Myocyte (in vitro differentiated cells): ENCODE measurements around the gene PCMTD2. TPM values are rescaled to one million over a fixed set of nuclear protein-coding genes. Genes with fewer than 3 reads are reported as not detected.

Experiments used
- DNase-seq: peaks from one replicate; pipeline ENCODE4 v3.0.0-alpha.2; 2012; ENCODE audit warnings: low read depth
- total RNA-seq: library from RNA; depleted of rRNA; stranded (reverse); fragments of >200 nt; gene quantifications from 2 replicates; pipeline ENCODE4 v1.2.3, GENCODE V29; 2014

Gene PCMTD2
- total RNA-seq, 1 donor from 2014 or later, result 62.3 TPM

- no peak for DNase-seq
Measured at GRCh38 chr20:64238115-64238825, 17.3 kb upstream of the PCMTD2 start.

GRCh38 chr20:64238851-64239387, 16.6 kb upstream of the PCMTD2 start:
- DNase-seq, result no peak

GRCh38 chr20:64239449-64240242, 15.9 kb upstream of the PCMTD2 start:
- DNase-seq, result no peak

GRCh38 chr20:64240243-64241015, 15.1 kb upstream of the PCMTD2 start:
- no peak for DNase-seq

GRCh38 chr20:64241061-64241460, 14.5 kb upstream of the PCMTD2 start:
- DNase-seq, result no peak

GRCh38 chr20:64242003-64242796, 13.3 kb upstream of the PCMTD2 start:
- peak; percentile 28 for DNase-seq

- no peak for DNase-seq
Measured at GRCh38 chr20:64242797-64243475, 12.6 kb upstream of the PCMTD2 start.

- no peak for DNase-seq
Measured at GRCh38 chr20:64244281-64244805, 11.2 kb upstream of the PCMTD2 start.

- DNase-seq, result no peak
Measured at GRCh38 chr20:64244870-64245603, 10.5 kb upstream of the PCMTD2 start.

- DNase-seq, result no peak
Measured at GRCh38 chr20:64245746-64246595, 9.6 kb upstream of the PCMTD2 start.

GRCh38 chr20:64246616-64247306, 8.8 kb upstream of the PCMTD2 start:
- no peak for DNase-seq

- DNase-seq, result no peak
Measured at GRCh38 chr20:64247307-64247618, 8.3 kb upstream of the PCMTD2 start.

- DNase-seq, result no peak
Measured at GRCh38 chr20:64247970-64248841, 7.3 kb upstream of the PCMTD2 start.

- DNase-seq, result no peak
Measured at GRCh38 chr20:64250027-64250426, 5.5 kb upstream of the PCMTD2 start.

- DNase-seq, result no peak
Measured at GRCh38 chr20:64253000-64253383, 2.6 kb upstream of the PCMTD2 start.

GRCh38 chr20:64253443-64253842, 2.1 kb upstream of the PCMTD2 start:
- no peak for DNase-seq

- DNase-seq, result no peak
Measured at GRCh38 chr20:64254156-64254555, 1.4 kb upstream of the PCMTD2 start.
